ENCODE measurements around the gene HCN1.

The HCN1 gene

DNA sequence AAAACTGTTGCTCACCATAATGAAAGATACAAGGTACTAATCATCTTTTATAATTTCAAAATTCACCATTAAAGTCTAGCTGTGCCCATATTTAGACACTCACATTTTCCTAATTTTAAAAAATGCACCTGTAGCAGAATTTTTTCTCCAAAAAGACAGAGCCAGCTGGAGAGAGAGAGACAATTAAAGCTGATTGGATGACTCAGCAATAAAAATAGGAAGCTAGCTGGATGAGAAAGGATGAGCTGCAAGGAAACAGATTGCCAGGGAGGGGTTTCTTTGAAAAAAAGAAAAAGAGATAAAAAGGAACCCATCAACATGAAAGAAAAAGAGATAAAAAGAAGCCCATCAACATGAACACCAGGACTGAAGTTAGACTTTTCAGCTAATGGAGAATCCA lies 73.8 kb downstream of the HCN1 start:
- Histone ChIP-seq H3K27me3 (ENCODE audit: insufficient read depth, poor library complexity, severe bottlenecking) (no peaks in the 10 kb centered on the region), H3K4me3 (replicated peaks; ENCODE audit: insufficient read depth, low read length) (no peak overlapping the region), H3K27ac (replicated peaks) (no peak overlapping the region)
- TF ChIP-seq, protein P1, sequence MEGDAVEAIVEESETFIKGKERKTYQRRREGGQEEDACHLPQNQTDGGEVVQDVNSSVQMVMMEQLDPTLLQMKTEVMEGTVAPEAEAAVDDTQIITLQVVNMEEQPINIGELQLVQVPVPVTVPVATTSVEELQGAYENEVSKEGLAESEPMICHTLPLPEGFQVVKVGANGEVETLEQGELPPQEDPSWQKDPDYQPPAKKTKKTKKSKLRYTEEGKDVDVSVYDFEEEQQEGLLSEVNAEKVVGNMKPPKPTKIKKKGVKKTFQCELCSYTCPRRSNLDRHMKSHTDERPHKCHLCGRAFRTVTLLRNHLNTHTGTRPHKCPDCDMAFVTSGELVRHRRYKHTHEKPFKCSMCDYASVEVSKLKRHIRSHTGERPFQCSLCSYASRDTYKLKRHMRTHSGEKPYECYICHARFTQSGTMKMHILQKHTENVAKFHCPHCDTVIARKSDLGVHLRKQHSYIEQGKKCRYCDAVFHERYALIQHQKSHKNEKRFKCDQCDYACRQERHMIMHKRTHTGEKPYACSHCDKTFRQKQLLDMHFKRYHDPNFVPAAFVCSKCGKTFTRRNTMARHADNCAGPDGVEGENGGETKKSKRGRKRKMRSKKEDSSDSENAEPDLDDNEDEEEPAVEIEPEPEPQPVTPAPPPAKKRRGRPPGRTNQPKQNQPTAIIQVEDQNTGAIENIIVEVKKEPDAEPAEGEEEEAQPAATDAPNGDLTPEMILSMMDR (IDR thresholded peaks at IDR 0.05; ENCODE audit: insufficient read depth, low read length): no peak
- no peak for TF ChIP-seq GABPA (IDR thresholded peaks at IDR 0.05; ENCODE audit: low read depth)
- no peak for TF ChIP-seq POLR2AphosphoS5 (IDR thresholded peaks at IDR 0.05; ENCODE audit: low read depth)
- TF ChIP-seq, protein P2, sequence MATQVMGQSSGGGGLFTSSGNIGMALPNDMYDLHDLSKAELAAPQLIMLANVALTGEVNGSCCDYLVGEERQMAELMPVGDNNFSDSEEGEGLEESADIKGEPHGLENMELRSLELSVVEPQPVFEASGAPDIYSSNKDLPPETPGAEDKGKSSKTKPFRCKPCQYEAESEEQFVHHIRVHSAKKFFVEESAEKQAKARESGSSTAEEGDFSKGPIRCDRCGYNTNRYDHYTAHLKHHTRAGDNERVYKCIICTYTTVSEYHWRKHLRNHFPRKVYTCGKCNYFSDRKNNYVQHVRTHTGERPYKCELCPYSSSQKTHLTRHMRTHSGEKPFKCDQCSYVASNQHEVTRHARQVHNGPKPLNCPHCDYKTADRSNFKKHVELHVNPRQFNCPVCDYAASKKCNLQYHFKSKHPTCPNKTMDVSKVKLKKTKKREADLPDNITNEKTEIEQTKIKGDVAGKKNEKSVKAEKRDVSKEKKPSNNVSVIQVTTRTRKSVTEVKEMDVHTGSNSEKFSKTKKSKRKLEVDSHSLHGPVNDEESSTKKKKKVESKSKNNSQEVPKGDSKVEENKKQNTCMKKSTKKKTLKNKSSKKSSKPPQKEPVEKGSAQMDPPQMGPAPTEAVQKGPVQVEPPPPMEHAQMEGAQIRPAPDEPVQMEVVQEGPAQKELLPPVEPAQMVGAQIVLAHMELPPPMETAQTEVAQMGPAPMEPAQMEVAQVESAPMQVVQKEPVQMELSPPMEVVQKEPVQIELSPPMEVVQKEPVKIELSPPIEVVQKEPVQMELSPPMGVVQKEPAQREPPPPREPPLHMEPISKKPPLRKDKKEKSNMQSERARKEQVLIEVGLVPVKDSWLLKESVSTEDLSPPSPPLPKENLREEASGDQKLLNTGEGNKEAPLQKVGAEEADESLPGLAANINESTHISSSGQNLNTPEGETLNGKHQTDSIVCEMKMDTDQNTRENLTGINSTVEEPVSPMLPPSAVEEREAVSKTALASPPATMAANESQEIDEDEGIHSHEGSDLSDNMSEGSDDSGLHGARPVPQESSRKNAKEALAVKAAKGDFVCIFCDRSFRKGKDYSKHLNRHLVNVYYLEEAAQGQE (IDR thresholded peaks at IDR 0.05; ENCODE audit: insufficient replicate concordance, low read depth): no peak
- no peak for TF ChIP-seq SPI1 (IDR thresholded peaks at IDR 0.05; ENCODE audit: borderline replicate concordance, low read depth)
- DNase-seq (ENCODE audit: low read depth in 1 of 2, low spot score in 1 of 2): no peak

DNA sequence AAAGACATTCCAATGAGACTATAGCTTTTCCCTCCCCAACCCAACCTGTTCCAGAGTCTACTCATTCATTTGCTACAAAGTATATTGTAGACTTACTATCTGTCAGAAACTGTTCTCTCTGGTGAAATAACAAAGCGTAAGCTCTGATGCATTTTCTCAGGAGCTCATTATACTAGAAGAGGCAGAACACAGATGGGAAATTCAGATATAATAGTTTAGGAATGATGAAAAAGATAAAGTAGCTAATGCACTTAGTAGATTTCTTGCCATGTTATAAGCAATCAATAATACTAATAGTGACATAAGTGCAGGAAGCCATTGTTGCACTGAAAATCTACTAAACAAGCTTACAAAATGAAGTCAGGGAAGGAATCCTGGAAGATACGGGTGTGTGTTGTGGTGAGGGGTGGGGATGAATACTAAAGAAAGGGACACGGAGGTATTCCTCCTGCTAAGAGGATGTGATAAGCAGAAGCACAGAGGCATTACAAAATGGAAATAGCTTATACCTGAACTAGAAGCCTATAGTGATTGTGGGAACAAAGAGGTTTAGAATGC lies 78.2 kb downstream of the HCN1 start:
- TF ChIP-seq SPI1 (IDR thresholded peaks at IDR 0.05; ENCODE audit: borderline replicate concordance, low read depth): no peak
- no peak for TF ChIP-seq POLR2AphosphoS5 (IDR thresholded peaks at IDR 0.05; ENCODE audit: low read depth)
- TF ChIP-seq, protein P2 (IDR thresholded peaks at IDR 0.05; ENCODE audit: insufficient replicate concordance, low read depth): no peak
- TF ChIP-seq, protein P1 (IDR thresholded peaks at IDR 0.05; ENCODE audit: insufficient read depth, low read length): no peak
- Histone ChIP-seq H3K4me3 (replicated peaks; ENCODE audit: insufficient read depth, low read length) (no peak overlapping the region), H3K27me3 (ENCODE audit: insufficient read depth, poor library complexity, severe bottlenecking) (no peaks in the 10 kb centered on the region)

DNA sequence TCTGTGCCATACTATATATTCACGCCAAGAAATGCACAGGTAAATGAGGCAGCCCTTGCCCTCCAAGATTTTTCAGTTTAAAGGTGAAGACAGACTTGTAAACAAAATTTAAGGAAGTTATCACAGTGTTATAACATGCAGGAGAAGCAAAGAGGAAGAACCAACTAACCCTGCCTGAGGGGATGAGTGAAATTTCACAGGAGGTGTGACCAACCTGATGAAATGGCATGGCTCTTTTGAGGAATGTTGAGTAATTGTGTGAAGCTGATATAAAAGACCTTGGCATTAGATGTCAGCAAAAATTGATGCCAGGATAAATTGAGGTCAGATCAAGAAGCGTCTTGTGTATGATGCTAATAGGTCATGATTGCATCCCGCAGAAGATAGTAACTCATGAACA lies 86.5 kb downstream of the HCN1 start:
- H3K4me3 ChIP-seq (replicated peaks; ENCODE audit: insufficient read depth, low read length): no peak overlapping the region
- TF ChIP-seq POLR2AphosphoS5 (IDR thresholded peaks at IDR 0.05; ENCODE audit: low read depth) (no peak), GABPA (IDR thresholded peaks at IDR 0.05; ENCODE audit: low read depth) (no peak), SPI1 (IDR thresholded peaks at IDR 0.05; ENCODE audit: borderline replicate concordance, low read depth) (no peak)
- TF ChIP-seq, protein P2 (IDR thresholded peaks at IDR 0.05; ENCODE audit: insufficient replicate concordance, low read depth): no peak
- TF ChIP-seq, protein P1 (IDR thresholded peaks at IDR 0.05; ENCODE audit: insufficient read depth, low read length): no peak
- DNase-seq (ENCODE audit: low read depth in 1 of 2, low spot score in 1 of 2): no peak
- no peak overlapping the region for H3K27ac ChIP-seq (replicated peaks)
- H3K27me3 ChIP-seq (ENCODE audit: insufficient read depth, poor library complexity, severe bottlenecking): no peaks in the 10 kb centered on the region

More for the DNA sequence above, 78.2 kb downstream of the HCN1 start:
- no peak overlapping the region for H3K27ac ChIP-seq (replicated peaks)
- DNase-seq (ENCODE audit: low read depth in 1 of 2, low spot score in 1 of 2): no peak

Data from HL-60 (cell line).